Activated gamma-delta T cell treated with Interleukin-2 at 50 U/mL for 16 hours (primary cell): ENCODE data around the gene C4orf50.

ENCODE experiments used
- DNase-seq: peaks from one replicate; pipeline ENCODE4 v3.0.0-alpha.2; 2020

Gene C4orf50

GRCh38 chr4:5990446-5991160, 27.6 kb downstream of the C4orf50 start:
- DNase-seq = no peak

DNA sequence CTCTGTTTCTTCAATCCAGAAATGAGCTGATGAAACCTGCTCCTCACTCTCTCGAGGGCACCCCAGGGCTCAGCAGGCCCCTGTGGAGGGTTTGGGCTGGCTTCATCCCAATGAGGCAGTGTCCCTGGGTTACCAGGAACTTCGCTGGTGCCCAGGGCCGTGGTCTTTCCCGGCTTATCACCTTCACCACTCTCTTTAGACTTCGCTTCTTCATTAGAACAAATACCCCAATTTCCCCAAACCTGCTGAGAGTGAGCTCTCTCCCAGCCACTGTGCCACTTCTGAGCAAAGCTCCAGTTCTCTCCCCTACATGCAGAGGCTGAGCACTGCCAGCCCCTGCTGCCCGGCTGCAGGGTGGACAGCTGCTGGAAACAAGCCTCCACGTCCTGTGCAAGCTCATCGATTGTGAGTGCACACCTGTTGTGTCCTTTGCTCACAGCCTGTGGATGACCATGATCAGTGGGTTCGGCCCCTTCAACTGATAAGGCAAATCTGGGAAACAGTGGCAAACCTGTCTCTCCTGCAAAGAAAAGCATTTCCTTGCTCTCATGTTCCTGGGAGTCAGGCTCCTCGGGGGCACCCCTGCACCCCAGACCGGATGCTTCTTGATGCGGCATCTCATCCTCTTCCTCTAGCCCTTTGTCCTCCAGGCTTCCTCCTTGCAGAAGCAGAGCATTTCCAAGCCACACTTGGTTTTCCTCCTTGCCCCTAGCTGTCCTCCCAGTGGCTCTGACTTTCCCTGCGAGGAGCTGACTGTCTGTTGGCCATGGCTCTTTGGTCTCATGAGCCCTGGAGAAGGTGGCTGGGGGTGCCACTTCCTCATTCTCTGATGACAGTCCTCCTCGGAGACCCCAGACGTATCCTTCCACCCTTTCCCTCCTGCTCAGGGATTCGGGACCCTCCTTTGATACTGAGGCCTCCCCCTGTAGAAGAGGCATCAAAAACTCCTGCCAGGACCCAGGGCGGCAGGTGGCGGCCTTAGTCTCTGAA, 28.7 kb downstream of the C4orf50 start:
- no peak for DNase-seq

DNA sequence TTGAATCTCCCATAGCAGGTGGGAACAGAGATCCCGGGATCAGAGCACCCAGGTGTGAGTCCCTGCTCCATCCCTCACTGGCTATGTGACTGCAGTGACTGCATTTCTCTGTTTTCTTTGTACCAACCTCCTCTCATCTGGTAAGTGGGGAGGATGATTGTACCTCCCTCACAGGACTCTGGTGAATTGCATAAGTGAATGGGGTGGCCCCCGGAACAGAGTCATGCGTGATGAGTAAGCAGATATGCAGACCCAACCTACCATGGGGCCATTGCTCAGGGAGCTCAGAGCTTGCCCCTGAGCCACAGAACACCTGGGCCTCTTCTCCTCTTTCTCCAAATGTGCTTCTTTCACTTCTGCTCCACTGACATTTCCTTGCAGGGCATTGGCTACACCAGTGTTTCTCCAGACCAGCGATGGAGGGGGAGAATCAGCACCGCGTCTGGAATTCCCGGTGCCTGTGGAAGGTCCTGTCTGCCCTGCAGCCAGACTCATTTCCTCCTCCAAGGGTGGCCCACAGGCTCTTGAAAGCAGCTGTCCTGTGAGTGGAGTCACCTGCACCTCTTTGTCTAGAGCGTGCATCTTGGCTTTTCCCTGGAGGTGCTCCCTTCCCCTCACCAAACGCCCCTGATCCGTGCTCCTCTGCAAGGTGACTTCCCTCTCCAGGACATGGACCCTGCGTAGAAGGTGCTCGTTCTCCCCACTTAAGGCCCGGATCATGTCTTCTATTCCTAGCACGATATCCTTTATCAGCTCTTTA, 30.0 kb downstream of the C4orf50 start:
- DNase-seq = no peak

GRCh38 chr4:5984843-5985242, 33.4 kb downstream of the C4orf50 start:
- DNase-seq = no peak

GRCh38 chr4:5982156-5982973, 35.9 kb downstream of the C4orf50 start:
- no peak for DNase-seq

DNA sequence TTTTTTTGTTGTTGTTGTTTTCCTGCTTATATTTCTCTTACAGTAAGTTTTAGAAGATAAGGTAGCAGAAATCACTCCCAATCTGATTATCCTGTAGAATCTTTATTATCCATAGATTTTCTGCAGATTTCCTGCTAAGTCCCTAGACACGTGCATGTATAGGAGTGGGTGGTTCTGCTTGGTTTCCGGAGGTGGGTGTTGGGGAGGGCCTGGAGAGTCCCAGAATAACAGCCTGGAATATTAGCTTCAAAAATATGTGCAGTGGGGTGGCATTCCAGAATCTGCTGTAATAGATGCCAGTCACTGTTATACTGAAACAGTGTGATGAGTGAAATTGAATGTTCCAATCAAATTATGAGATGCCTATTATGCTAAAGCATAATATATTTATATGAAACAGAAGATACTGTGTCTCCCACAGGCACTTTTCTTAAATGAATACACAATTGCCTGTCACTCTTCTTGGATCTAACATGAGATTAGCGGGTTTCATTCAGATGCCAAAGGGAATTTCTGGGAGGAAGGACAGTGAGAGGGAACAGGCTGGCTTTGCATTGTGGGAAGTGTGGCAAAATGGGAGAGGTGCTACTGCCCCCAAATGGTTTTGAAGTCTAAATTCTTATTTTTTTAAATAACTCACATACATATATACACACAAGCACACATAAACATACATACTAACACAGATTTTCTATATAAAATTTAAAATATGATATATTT, 37.6 kb downstream of the C4orf50 start:
- no peak for DNase-seq

DNA sequence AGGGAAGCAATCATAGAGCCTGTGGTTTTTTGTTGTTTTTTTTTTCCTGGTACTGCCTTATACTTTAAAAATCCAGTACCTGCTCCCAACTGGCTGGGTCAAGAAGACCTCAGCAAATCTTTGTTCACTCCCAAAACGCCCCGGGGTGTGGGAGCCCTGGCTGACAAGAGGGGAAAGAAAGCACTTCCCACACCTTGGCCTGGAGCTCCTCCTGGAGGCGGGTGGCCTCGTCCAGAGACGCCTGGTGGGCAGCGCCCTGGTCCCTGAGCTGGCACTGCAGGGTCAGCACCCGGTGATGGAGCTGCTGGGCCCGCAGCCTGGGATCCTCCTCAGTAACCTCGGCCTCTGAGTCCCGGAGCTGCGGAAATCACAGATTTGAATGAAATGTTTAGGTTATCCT, 38.2 kb downstream of the C4orf50 start:
- no peak for DNase-seq

DNA sequence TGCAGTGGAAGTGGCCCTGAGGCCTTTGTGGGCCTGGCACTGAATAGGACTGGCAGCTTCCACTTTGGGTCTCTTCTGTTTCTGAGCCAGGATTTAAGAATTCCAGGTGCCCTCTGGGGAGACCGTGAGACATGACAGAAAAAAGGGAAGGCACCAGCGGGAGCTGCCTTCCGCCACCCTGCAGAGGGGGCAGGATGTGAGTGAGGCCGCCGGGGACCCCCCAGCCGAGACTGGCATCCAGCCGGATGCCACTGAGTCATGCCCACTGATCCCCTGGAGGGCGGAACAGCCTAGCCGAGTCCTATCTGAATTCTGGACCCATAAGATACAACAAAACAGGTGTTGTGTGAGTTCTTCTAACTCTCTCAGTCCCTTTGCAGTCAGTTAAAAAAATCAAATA, 41.3 kb downstream of the C4orf50 start:
- no peak for DNase-seq

DNA sequence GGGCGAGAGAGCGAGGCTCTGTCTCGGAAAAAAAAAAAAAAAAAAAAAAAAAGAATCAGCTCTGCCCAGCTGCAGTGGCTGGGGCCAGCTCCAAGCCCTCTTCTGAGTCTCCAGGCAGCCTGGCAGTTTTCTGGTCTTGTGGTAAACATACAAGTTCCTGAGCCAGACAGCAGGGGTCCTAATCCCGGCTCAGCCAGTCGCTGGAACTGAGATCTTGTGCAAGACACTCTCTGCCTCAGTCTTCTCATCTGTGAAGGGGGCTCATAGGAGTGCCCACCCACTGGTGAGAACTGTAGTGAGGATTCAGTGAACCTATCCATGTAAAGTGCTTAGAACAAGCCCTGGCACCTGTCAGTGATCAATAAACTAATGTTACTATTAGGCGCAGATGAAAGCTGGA, 41.8 kb downstream of the C4orf50 start:
- no peak for DNase-seq

GRCh38 chr4:5974321-5974720, 43.9 kb downstream of the C4orf50 start:
- no peak for DNase-seq

DNA sequence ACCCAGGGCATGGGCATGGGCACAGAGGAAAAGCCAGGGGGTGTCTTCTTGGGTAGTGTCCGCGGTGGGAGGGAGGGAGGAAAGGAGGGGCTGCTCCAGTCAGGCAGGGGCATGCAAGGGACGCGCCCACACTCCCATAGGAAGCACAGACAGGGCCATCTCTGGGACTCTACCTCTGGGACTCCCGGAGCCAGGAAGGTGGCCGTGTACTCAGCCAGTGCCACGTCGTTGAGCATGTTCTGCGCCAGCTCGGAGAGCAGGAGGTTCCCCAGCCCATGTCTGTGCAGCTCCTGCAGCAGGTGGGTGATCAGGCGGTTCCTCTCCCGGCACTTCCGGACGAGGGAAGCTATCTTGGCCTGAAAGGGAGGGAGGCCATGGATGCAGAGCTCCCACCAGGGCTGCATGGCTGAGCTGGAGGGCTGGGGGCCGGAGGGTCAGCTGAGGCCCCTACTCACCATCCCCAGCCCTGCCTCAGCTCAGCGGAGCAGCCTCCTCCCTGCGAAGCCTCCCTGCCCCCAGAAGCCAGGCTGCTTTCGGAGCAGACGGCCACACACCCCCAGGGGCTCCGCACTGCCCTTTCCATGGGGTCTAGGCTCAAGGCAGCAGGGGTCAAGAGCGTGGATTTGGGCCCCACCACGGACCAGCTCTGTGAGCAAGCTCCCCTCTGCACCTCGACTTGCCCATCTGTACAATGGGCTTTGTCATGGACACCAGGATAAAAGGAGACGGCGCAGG, 44.6 kb downstream of the C4orf50 start:
- DNase-seq = no peak

GRCh38 chr4:5973033-5973432, 45.2 kb downstream of the C4orf50 start:
- no peak for DNase-seq

DNA sequence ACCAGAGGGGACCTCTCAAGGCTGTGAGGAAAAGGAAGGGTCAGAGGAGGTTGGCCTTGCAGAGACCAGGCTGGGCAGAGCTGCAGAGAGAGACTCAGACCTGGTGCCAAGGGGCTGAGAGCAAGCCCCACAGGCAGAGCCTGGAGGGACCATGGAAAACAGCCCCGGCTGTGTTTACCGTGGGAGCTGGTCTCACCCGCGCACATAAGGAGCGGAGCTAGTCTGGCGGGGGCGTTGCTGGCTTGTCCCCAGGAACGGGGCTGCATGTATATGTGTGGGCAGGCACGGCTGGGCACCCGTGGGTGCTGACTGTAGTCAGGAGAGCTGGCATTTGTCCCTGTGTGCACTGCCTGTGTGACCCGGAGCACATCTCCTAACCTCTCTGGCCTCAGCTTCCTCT, 45.7 kb downstream of the C4orf50 start:
- no peak for DNase-seq

- no peak for DNase-seq
These were observed 47.2 kb downstream of the C4orf50 start for GRCh38 chr4:5971078-5971450.

GRCh38 chr4:5970381-5971077, 47.7 kb downstream of the C4orf50 start:
- DNase-seq = no peak

DNA sequence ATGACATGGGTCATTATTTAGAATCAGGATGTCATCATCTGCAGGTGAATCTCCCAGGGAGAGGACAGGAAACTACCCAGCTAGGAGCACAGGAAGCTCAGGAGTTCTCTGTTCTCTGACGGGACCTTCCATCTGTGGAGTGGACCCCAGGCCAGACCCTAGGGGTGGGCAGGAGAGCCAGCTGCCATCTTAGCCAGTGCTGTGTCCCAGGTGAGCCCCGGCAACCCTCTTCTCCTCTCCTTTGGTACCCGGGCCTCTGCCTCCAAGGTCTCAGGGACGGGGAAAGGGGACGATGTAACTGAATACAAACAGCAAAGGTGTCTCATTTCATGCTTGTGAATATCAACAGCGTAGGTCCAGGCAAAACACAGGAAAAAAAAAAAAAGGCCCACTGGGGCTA, 48.5 kb downstream of the C4orf50 start:
- DNase-seq = no peak

DNA sequence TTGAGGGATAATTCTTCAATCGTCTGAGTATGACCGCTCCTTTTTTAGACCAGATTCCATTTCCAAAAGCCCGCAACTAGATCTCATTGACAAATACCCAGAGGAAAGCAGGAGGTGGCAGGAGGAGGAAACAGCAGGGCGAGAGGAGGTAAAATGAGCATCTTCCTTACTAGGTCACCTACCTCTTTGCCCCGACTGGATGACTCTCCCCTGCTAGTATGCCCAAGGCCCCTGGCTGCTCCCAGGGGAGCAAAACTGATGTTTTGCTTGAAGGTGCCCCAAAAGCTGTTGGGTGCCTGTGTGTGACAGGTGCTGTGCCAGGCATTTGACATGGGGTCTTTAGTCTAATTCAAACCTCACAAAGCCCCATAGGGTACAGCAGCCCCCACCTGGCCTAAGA, 48.9 kb downstream of the C4orf50 start:
- DNase-seq = no peak

- DNase-seq = no peak
These were observed 50.0 kb downstream of the C4orf50 start for GRCh38 chr4:5968246-5968645.

DNA sequence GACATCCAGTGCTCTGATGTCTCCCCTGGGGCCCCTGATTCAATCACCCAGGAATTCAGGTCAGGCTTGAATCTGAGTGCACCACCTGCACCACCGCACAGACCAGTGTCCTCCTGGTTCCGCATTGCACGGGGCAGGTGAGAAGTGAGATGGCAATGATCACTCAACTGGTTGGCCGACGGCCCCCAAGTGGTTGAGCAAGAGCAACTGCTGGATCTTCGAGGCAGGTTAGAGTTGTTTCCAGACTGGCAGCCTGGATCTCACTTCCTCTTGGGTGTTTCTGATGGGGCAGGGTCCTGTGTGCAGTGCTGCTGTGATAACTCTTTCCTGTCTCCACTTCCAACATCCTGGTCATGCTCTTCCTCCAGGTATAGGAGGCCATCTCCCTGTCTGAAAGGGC, 50.4 kb downstream of the C4orf50 start:
- no peak for DNase-seq

GRCh38 chr4:5965225-5965624, 53.0 kb downstream of the C4orf50 start:
- DNase-seq = no peak

DNA sequence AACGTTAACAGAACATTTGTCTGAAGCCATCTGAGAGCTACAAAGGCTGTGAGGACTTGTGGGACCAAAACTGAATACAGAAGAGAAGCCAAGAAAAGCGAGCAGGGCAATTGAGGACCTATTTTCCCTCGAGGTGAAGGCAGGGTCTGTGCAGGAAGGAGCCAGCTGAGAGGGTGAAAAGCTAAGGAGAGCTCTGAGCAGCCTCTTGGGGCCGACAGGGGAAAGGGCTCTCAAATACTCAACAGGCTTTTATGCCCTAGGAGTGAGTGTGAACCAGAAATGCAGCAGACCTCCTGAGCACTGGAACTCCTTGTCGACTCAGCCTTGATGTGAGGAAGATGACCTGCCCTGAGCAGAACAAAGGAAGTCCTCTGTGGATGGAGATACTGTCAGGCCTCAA, 54.2 kb downstream of the C4orf50 start:
- DNase-seq = no peak
